ENCODE measurements around the gene ARL2BP.
"Not testable (repeated sequence)": the region's sequence is repeated elsewhere in the genome, so short reads cannot be mapped to it uniquely, and the experiment has no call there.

Gene ARL2BP

DNA sequence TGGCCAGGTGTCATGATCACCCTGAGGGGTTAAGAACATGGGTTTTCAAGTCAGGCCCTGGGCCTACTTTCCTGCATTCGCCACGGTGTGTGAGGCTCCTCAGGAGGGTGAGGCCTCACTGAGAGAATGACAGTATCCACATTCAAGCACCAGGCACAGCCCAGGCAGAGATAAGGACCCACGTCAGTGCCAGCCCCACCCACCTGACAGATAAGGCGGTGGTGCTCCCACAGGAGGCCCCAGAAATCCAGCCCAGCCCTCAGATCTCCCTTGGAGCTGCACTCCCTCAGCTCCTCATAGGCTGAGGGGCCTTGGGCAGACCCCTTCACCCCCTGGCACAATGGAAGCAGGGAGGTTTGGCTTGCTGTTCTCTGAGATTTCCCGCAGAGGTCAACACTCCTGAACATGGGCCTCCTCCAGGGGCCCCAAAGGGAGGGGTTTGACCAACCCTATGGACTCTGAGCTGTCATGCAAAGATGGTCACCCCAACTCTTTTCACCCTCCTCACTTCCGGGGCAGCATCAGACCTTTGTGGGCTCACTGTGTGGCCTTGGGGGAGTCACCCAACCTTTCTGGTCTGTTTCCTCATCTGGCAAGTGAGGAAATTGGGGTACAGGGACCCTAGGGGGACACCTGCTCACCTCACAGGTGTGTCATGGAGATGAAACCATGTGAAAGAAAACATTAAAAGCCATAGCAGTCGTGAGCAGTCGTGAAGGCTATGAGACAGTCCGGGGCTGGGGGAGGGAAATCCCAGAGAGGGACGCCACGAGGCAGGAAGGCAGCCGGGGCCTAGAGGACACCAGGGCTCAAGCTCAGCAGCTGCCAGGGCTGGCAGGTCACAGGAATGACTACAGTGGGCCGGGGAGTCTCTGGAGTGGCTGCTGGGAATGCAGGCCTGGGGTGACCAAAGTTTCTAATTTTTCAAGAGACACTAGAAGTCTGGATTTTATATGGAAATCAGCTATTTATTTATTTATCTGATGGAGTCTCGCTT, 24.0 kb downstream of the ARL2BP start:
- H3K4me1 ChIP-seq (ENCODE audit: insufficient read depth, insufficient read length): peaks cover 14% of the 10 kb centered on the region
- no peaks in the 10 kb centered on the region for H3K27me3 ChIP-seq (ENCODE audit: insufficient read depth, insufficient read length)
- DNase-seq (ENCODE audit: low read depth, low spot score): no peak
- H3K9me3 ChIP-seq (ENCODE audit: insufficient read depth, low read length): no peaks in the 10 kb centered on the region
- H3K4me3 ChIP-seq (ENCODE audit: insufficient read length, low read depth): no peak overlapping the region
- H3K9ac ChIP-seq (ENCODE audit: insufficient read length, low read depth): no peak overlapping the region
- TF ChIP-seq SUZ12 (IDR thresholded peaks at IDR 0.05; ENCODE audit: extremely low read depth, insufficient read depth, insufficient read length) (no peak), YY1 (IDR thresholded peaks at IDR 0.05; ENCODE audit: insufficient read depth, insufficient read length) (no peak), ZNF274 (IDR thresholded peaks at IDR 0.05; ENCODE audit: low read depth, low read length) (no peak)
- no peaks in the 10 kb centered on the region for H3K36me3 ChIP-seq (ENCODE audit: insufficient read depth, insufficient read length, low read length)

GRCh38 chr16:57270221-57271062, 25.4 kb downstream of the ARL2BP start:
- peaks cover 12% of the 10 kb centered on the region for H3K4me1 ChIP-seq (ENCODE audit: insufficient read depth, insufficient read length)
- no peaks in the 10 kb centered on the region for H3K9me3 ChIP-seq (ENCODE audit: insufficient read depth, low read length)
- TF ChIP-seq SUZ12 (IDR thresholded peaks at IDR 0.05; ENCODE audit: extremely low read depth, insufficient read depth, insufficient read length) (no peak), YY1 (IDR thresholded peaks at IDR 0.05; ENCODE audit: insufficient read depth, insufficient read length) (no peak), ZNF274 (IDR thresholded peaks at IDR 0.05; ENCODE audit: low read depth, low read length) (no peak)
- H3K9ac ChIP-seq (ENCODE audit: insufficient read length, low read depth): peak overlapping the region; percentile 16
- no peaks in the 10 kb centered on the region for H3K36me3 ChIP-seq (ENCODE audit: insufficient read depth, insufficient read length, low read length)
- H3K27me3 ChIP-seq (ENCODE audit: insufficient read depth, insufficient read length): no peaks in the 10 kb centered on the region
- no peak overlapping the region for H3K4me3 ChIP-seq (ENCODE audit: insufficient read length, low read depth)
- no peak for DNase-seq (ENCODE audit: low read depth, low spot score)

GRCh38 chr16:57271063-57271345, 25.9 kb downstream of the ARL2BP start:
- Histone ChIP-seq H3K9me3 (ENCODE audit: insufficient read depth, low read length) (no peaks in the 10 kb centered on the region), H3K27me3 (ENCODE audit: insufficient read depth, insufficient read length) (no peaks in the 10 kb centered on the region), H3K36me3 (ENCODE audit: insufficient read depth, insufficient read length, low read length) (no peaks in the 10 kb centered on the region), H3K4me1 (ENCODE audit: insufficient read depth, insufficient read length) (peaks cover 12% of the 10 kb centered on the region), H3K9ac (ENCODE audit: insufficient read length, low read depth) (no peak overlapping the region), H3K4me3 (ENCODE audit: insufficient read length, low read depth) (no peak overlapping the region)
- DNase-seq (ENCODE audit: low read depth, low spot score): no peak
- no peak for TF ChIP-seq SUZ12 (IDR thresholded peaks at IDR 0.05; ENCODE audit: extremely low read depth, insufficient read depth, insufficient read length)
- no peak for TF ChIP-seq YY1 (IDR thresholded peaks at IDR 0.05; ENCODE audit: insufficient read depth, insufficient read length)
- no peak for TF ChIP-seq ZNF274 (IDR thresholded peaks at IDR 0.05; ENCODE audit: low read depth, low read length)

GRCh38 chr16:57271867-57272495, 26.9 kb downstream of the ARL2BP start:
- H3K4me1 ChIP-seq (ENCODE audit: insufficient read depth, insufficient read length): peaks cover 9% of the 10 kb centered on the region
- no peak overlapping the region for H3K4me3 ChIP-seq (ENCODE audit: insufficient read length, low read depth)
- no peaks in the 10 kb centered on the region for H3K36me3 ChIP-seq (ENCODE audit: insufficient read depth, insufficient read length, low read length)
- no peak for TF ChIP-seq ZNF274 (IDR thresholded peaks at IDR 0.05; ENCODE audit: low read depth, low read length)
- no peak for TF ChIP-seq YY1 (IDR thresholded peaks at IDR 0.05; ENCODE audit: insufficient read depth, insufficient read length)
- no peak for TF ChIP-seq SUZ12 (IDR thresholded peaks at IDR 0.05; ENCODE audit: extremely low read depth, insufficient read depth, insufficient read length)
- H3K27me3 ChIP-seq (ENCODE audit: insufficient read depth, insufficient read length): no peaks in the 10 kb centered on the region
- H3K9ac ChIP-seq (ENCODE audit: insufficient read length, low read depth): no peak overlapping the region
- DNase-seq (ENCODE audit: low read depth, low spot score): no peak
- no peaks in the 10 kb centered on the region for H3K9me3 ChIP-seq (ENCODE audit: insufficient read depth, low read length)

DNA sequence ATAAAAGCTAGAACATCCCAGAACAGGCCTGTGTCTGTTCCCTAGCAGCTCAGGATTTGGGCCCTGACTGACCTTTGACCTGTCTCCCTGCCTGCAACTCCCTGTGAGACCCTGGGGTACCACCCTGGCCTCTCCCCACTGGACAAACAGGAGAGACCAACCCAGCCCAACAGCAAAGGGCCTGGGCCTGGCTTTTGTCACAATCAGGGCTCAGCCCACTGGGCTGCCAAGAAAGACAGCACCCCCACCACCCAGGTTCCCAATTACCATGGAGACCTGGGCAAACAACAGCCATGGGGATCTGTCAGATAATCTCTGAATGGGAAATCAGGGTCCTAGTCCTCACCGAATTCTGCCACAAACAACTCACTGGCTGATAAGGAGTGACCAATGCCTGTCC, 28.3 kb downstream of the ARL2BP start:
- no peaks in the 10 kb centered on the region for H3K27me3 ChIP-seq (ENCODE audit: insufficient read depth, insufficient read length)
- no peak overlapping the region for H3K4me3 ChIP-seq (ENCODE audit: insufficient read length, low read depth)
- TF ChIP-seq YY1 (IDR thresholded peaks at IDR 0.05; ENCODE audit: insufficient read depth, insufficient read length) (no peak), ZNF274 (IDR thresholded peaks at IDR 0.05; ENCODE audit: low read depth, low read length) (no peak), SUZ12 (IDR thresholded peaks at IDR 0.05; ENCODE audit: extremely low read depth, insufficient read depth, insufficient read length) (no peak)
- H3K9me3 ChIP-seq (ENCODE audit: insufficient read depth, low read length): no peaks in the 10 kb centered on the region
- DNase-seq (ENCODE audit: low read depth, low spot score): no peak
- no peaks in the 10 kb centered on the region for H3K36me3 ChIP-seq (ENCODE audit: insufficient read depth, insufficient read length, low read length)
- peaks cover 9% of the 10 kb centered on the region for H3K4me1 ChIP-seq (ENCODE audit: insufficient read depth, insufficient read length)
- no peak overlapping the region for H3K9ac ChIP-seq (ENCODE audit: insufficient read length, low read depth)

DNA sequence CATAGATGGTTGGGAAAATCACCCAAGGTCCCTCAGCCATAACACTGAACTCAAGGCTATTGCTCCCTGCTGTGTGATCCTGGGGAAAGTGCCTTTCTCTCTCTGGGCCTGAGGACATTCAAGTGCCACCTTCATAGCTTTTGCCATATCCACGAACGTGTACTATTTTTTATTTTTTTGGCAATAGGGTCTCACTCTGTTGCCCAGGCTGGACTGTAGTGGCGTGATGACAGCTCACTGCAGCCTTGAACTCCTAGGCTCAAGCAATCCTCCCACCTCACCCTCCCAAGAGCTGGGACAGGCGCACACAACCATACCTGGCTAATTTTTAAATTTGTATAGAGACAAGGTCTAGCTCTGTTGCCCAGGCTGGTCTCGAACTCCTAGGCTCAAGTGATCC, 28.8 kb downstream of the ARL2BP start:
- DNase-seq (ENCODE audit: low read depth, low spot score): no peak
- Histone ChIP-seq H3K4me1 (ENCODE audit: insufficient read depth, insufficient read length) (peaks cover 7% of the 10 kb centered on the region), H3K9me3 (ENCODE audit: insufficient read depth, low read length) (no peaks in the 10 kb centered on the region), H3K4me3 (ENCODE audit: insufficient read length, low read depth) (no peak overlapping the region), H3K9ac (ENCODE audit: insufficient read length, low read depth) (no peak overlapping the region), H3K27me3 (ENCODE audit: insufficient read depth, insufficient read length) (no peaks in the 10 kb centered on the region), H3K36me3 (ENCODE audit: insufficient read depth, insufficient read length, low read length) (no peaks in the 10 kb centered on the region)
- TF ChIP-seq YY1 (IDR thresholded peaks at IDR 0.05; ENCODE audit: insufficient read depth, insufficient read length) (no peak), ZNF274 (IDR thresholded peaks at IDR 0.05; ENCODE audit: low read depth, low read length) (no peak), SUZ12 (IDR thresholded peaks at IDR 0.05; ENCODE audit: extremely low read depth, insufficient read depth, insufficient read length) (no peak)

DNA sequence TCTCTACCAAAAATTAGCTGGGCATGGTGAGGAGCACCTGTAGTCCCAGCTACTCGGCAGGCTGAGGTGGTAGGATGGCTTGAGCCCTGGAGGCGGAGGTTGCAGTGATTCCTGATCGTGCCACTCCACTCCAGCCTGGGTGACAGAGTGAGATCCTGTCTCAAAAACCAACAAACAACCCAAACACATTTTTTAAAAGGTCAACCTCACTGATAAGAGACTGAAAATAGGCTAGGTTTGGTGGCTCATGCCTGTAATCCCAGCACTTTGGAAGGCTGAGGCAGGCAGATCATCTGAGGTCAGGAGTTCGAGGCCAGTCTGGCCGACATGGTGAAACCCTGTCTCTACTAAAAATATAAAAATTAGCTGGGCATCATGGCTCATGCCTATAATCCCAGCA, 30.9 kb downstream of the ARL2BP start:
- DNase-seq (ENCODE audit: low read depth, low spot score); H3K9ac ChIP-seq (ENCODE audit: insufficient read length, low read depth); H3K9me3 ChIP-seq (ENCODE audit: insufficient read depth, low read length); H3K4me3 ChIP-seq (ENCODE audit: insufficient read length, low read depth); H3K27me3 ChIP-seq (ENCODE audit: insufficient read depth, insufficient read length); H3K36me3 ChIP-seq (ENCODE audit: insufficient read depth, insufficient read length, low read length); H3K4me1 ChIP-seq (ENCODE audit: insufficient read depth, insufficient read length): not testable (repeated sequence)

Data from NT2/D1 (cell line).